ENCODE data around the gene HS3ST3A1. TPM values are rescaled to one million over a fixed set of nuclear protein-coding genes. Genes with fewer than 3 reads are reported as not detected.
"Not testable (repeated sequence)": the region's sequence is repeated elsewhere in the genome, so short reads cannot be mapped to it uniquely, and the experiment has no call there.

Gene HS3ST3A1
- total RNA-seq, 4 donors from 2014 or later = 2.9 to 10.5 (median 5.0) TPM

- no peaks in the 10 kb centered on the region for H3K27me3 ChIP-seq
- TF ChIP-seq POLR2A (IDR thresholded peaks at IDR 0.05) (no peak), CTCF (IDR thresholded peaks at IDR 0.05) (no peak), EP300 (IDR thresholded peaks at IDR 0.05) (no peak), POLR2AphosphoS5 (IDR thresholded peaks at IDR 0.05) (no peak)
- WGBS = 94% methylated on average over 5 of the region's 5 CpGs
Observed at GRCh38 chr17:13554231-13554630, 47.5 kb downstream of the HS3ST3A1 start.

GRCh38 chr17:13550291-13550690 is 51.4 kb downstream of the HS3ST3A1 start:
- no peak for DNase-seq (ENCODE audit: low spot score in 2 of 2)
- no peaks in the 10 kb centered on the region for H3K4me1 ChIP-seq
- no peak overlapping the region for H3K4me3 ChIP-seq
- TF ChIP-seq EP300 (IDR thresholded peaks at IDR 0.05) = no peak
- TF ChIP-seq POLR2A (IDR thresholded peaks at IDR 0.05) = no peak
- no peak for TF ChIP-seq CTCF (IDR thresholded peaks at IDR 0.05)
- TF ChIP-seq POLR2AphosphoS5 (IDR thresholded peaks at IDR 0.05) = no peak
- no peaks in the 10 kb centered on the region for H3K27me3 ChIP-seq
- 95% methylated on average over 6 of the region's 6 CpGs for WGBS
- H3K36me3 ChIP-seq = no peaks in the 10 kb centered on the region
- no peak overlapping the region for H3K27ac ChIP-seq
- no peaks in the 10 kb centered on the region for H3K9me3 ChIP-seq

More at GRCh38 chr17:13554231-13554630, 47.5 kb downstream of the HS3ST3A1 start:
- H3K27ac ChIP-seq = no peak overlapping the region
- H3K4me3 ChIP-seq = no peak overlapping the region
- no peak for DNase-seq (ENCODE audit: low spot score in 2 of 2)
- H3K36me3 ChIP-seq = no peaks in the 10 kb centered on the region
- no peaks in the 10 kb centered on the region for H3K9me3 ChIP-seq
- no peaks in the 10 kb centered on the region for H3K4me1 ChIP-seq

GRCh38 chr17:13548576-13548975 is 53.2 kb downstream of the HS3ST3A1 start:
- not testable (repeated sequence) for H3K27me3 ChIP-seq, H3K27ac ChIP-seq

GRCh38 chr17:13546851-13547250 is 54.9 kb downstream of the HS3ST3A1 start:
- DNase-seq (ENCODE audit: low spot score in 2 of 2) = no peak
- WGBS = 89% methylated on average over 2 of the region's 2 CpGs
- TF ChIP-seq POLR2AphosphoS5 (IDR thresholded peaks at IDR 0.05) (no peak), POLR2A (IDR thresholded peaks at IDR 0.05) (no peak), EP300 (IDR thresholded peaks at IDR 0.05) (no peak), CTCF (IDR thresholded peaks at IDR 0.05) (no peak)
- Histone ChIP-seq H3K27me3 (no peaks in the 10 kb centered on the region), H3K4me1 (no peaks in the 10 kb centered on the region), H3K4me3 (no peak overlapping the region), H3K36me3 (no peaks in the 10 kb centered on the region), H3K27ac (no peak overlapping the region), H3K9me3 (no peaks in the 10 kb centered on the region)

More at GRCh38 chr17:13548576-13548975, 53.2 kb downstream of the HS3ST3A1 start:
- H3K36me3 ChIP-seq; H3K9me3 ChIP-seq; DNase-seq (ENCODE audit: low spot score in 2 of 2); H3K4me3 ChIP-seq; H3K4me1 ChIP-seq: not testable (repeated sequence)
- WGBS = 84% methylated on average over 6 of the region's 6 CpGs

- TF ChIP-seq CTCF (IDR thresholded peaks at IDR 0.05) = no peak
- no peak for TF ChIP-seq POLR2AphosphoS5 (IDR thresholded peaks at IDR 0.05)
- no peak for TF ChIP-seq EP300 (IDR thresholded peaks at IDR 0.05)
- no peak for TF ChIP-seq POLR2A (IDR thresholded peaks at IDR 0.05)
- H3K9me3 ChIP-seq = no peaks in the 10 kb centered on the region
- no peaks in the 10 kb centered on the region for H3K36me3 ChIP-seq
- peaks cover 3% of the 10 kb centered on the region for H3K4me1 ChIP-seq
- no peaks in the 10 kb centered on the region for H3K27me3 ChIP-seq
- WGBS = 70% methylated on average over 8 of the region's 8 CpGs
- DNase-seq (ENCODE audit: low spot score in 2 of 2) = no peak
- H3K27ac ChIP-seq = no peak overlapping the region
- H3K4me3 ChIP-seq = no peak overlapping the region
Observed at GRCh38 chr17:13545941-13546340, 55.8 kb downstream of the HS3ST3A1 start.

GRCh38 chr17:13544765-13545164 is 57.0 kb downstream of the HS3ST3A1 start:
- H3K4me3 ChIP-seq = no peak overlapping the region
- TF ChIP-seq POLR2AphosphoS5 (IDR thresholded peaks at IDR 0.05) (no peak), EP300 (IDR thresholded peaks at IDR 0.05) (no peak), POLR2A (IDR thresholded peaks at IDR 0.05) (no peak), CTCF (IDR thresholded peaks at IDR 0.05) (no peak)
- H3K36me3 ChIP-seq = no peaks in the 10 kb centered on the region
- no peaks in the 10 kb centered on the region for H3K27me3 ChIP-seq
- H3K4me1 ChIP-seq = peaks cover 3% of the 10 kb centered on the region
- no peaks in the 10 kb centered on the region for H3K9me3 ChIP-seq
- DNase-seq (ENCODE audit: low spot score in 2 of 2) = no peak
- 67% methylated on average over 9 of the region's 9 CpGs for WGBS
- H3K27ac ChIP-seq = peak overlapping the region; percentile 52

All from suprapubic skin (tissue), 4 donors.